ENCODE data around the gene GPC6. TPM values are rescaled to one million over a fixed set of nuclear protein-coding genes. Genes with fewer than 3 reads are reported as not detected.

Gene GPC6
- polyA plus RNA-seq, 1 donor from 2014 or later = 9.0 TPM

GRCh38 chr13:94286581-94286980 is 1060.0 kb downstream of the GPC6 start:
- Histone ChIP-seq H3K9me3 (ENCODE audit: low read length) (no peaks in the 10 kb centered on the region), H4K20me1 (ENCODE audit: insufficient read depth) (no peaks in the 10 kb centered on the region), H3K27ac (ENCODE audit: low read length) (no peak overlapping the region), H3K79me2 (replicated peaks; ENCODE audit: insufficient read depth, low read length) (no peaks in the 10 kb centered on the region), H3K9me2 (ENCODE audit: insufficient read depth, low read length) (no peaks in the 10 kb centered on the region), H3K4me3 (ENCODE audit: low read length) (no peak overlapping the region), H3K27me3 (ENCODE audit: insufficient read depth, low read depth, low read length) (no peaks in the 10 kb centered on the region), H2AFZ (ENCODE audit: low read depth, low read length) (no peak overlapping the region), H3F3A (ENCODE audit: insufficient read depth, low read length, poor library complexity, severe bottlenecking) (no peaks in the 10 kb centered on the region), H3K9ac (ENCODE audit: low read length) (no peak overlapping the region), H3K36me3 (ENCODE audit: insufficient read depth, low read length) (no peaks in the 10 kb centered on the region), H3K4me2 (ENCODE audit: low read length) (no peak overlapping the region)
- TF ChIP-seq CTCF (IDR thresholded peaks at IDR 0.05; ENCODE audit: poor library complexity, severe bottlenecking) (no peak), SMC3 (conservative IDR thresholded peaks at IDR 0.05; ENCODE audit: poor library complexity) (no peak), TAF1 (IDR thresholded peaks at IDR 0.05; ENCODE audit: low read depth) (no peak), RAD21 (conservative IDR thresholded peaks at IDR 0.05) (no peak), MXI1 (conservative IDR thresholded peaks at IDR 0.05; ENCODE audit: poor library complexity, severe bottlenecking) (no peak), REST (IDR thresholded peaks at IDR 0.05; ENCODE audit: borderline replicate concordance) (no peak), POLR2AphosphoS5 (IDR thresholded peaks at IDR 0.05) (no peak), EP300 (conservative IDR thresholded peaks at IDR 0.05; ENCODE audit: poor library complexity, severe bottlenecking) (no peak), EZH2 (IDR thresholded peaks at IDR 0.05; ENCODE audit: borderline replicate concordance, insufficient read depth, low read length, poor library complexity, severe bottlenecking) (no peak)

DNA sequence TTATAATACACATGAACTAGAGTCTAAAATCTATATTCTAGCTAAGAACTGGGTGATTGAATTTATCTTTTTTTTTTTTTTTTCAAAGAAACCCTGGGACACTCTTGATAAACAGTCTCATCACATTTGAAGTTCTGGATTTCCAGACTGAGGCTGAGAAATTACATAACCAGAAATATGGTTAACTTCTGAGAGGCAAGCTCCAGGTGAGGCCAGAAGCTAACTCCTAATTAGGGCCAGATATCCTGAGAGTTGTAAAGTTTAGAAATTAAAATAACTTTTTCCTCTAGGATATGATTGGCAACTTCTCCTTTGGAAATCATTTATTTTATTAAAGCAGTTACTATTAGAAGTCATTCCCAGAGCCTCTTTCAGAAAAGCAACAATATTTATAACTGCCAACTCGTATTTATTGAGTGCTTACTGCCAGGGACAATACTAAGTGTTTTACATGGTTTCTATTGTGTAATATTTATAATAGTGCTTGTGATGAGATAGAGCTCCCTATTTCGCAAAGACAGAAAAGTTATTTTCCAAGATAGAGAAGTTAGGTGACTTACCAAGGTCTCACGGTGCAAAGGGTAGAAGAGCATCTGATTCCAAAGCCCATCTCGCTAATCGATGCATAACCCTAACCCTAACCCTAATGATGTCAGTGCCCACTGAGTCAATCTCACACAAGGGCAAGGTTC is 1065.2 kb downstream of the GPC6 start:
- Histone ChIP-seq H3K36me3 (ENCODE audit: insufficient read depth, low read length) (no peaks in the 10 kb centered on the region), H3K4me2 (ENCODE audit: low read length) (no peak overlapping the region), H3F3A (ENCODE audit: insufficient read depth, low read length, poor library complexity, severe bottlenecking) (no peaks in the 10 kb centered on the region), H3K9ac (ENCODE audit: low read length) (no peak overlapping the region), H3K79me2 (replicated peaks; ENCODE audit: insufficient read depth, low read length) (no peaks in the 10 kb centered on the region), H3K27me3 (ENCODE audit: insufficient read depth, low read depth, low read length) (no peaks in the 10 kb centered on the region), H2AFZ (ENCODE audit: low read depth, low read length) (no peak overlapping the region), H3K9me2 (ENCODE audit: insufficient read depth, low read length) (no peaks in the 10 kb centered on the region), H3K4me3 (ENCODE audit: low read length) (no peak overlapping the region), H4K20me1 (ENCODE audit: insufficient read depth) (no peaks in the 10 kb centered on the region), H3K27ac (ENCODE audit: low read length) (no peak overlapping the region), H3K9me3 (ENCODE audit: low read length) (no peaks in the 10 kb centered on the region)
- TF ChIP-seq MXI1 (conservative IDR thresholded peaks at IDR 0.05; ENCODE audit: poor library complexity, severe bottlenecking) (no peak), EP300 (conservative IDR thresholded peaks at IDR 0.05; ENCODE audit: poor library complexity, severe bottlenecking) (no peak), TAF1 (IDR thresholded peaks at IDR 0.05; ENCODE audit: low read depth) (no peak), SMC3 (conservative IDR thresholded peaks at IDR 0.05; ENCODE audit: poor library complexity) (no peak), EZH2 (IDR thresholded peaks at IDR 0.05; ENCODE audit: borderline replicate concordance, insufficient read depth, low read length, poor library complexity, severe bottlenecking) (no peak), REST (IDR thresholded peaks at IDR 0.05; ENCODE audit: borderline replicate concordance) (no peak), POLR2AphosphoS5 (IDR thresholded peaks at IDR 0.05) (no peak), RAD21 (conservative IDR thresholded peaks at IDR 0.05) (no peak), CTCF (IDR thresholded peaks at IDR 0.05; ENCODE audit: poor library complexity, severe bottlenecking) (no peak)

All from neural cell (in vitro differentiated cells).